HepG2 (cell line): ENCODE measurements around the gene MT1A. TPM values are rescaled to one million over a fixed set of nuclear protein-coding genes. Genes with fewer than 3 reads are reported as not detected.
A peak's percentile ranks its signal among the peaks of the same experiment; 100 is the strongest.

Experiments used
- ATAC-seq: fragments of 200-7000 bp; cut with Tn5 transposase; 3 replicates; pipeline ENCODE4 v1.9.1; 2020; ENCODE audit warnings: mild to moderate bottlenecking, moderate library complexity
- BruUV-seq: library from RNA; stranded (reverse); fragments of 400-500 nt; replicated peaks from 2 replicates; lab custom pipeline; 2021; lab: Mats Ljungman, UMichigan
- CTCF ChIA-PET: fragments of 300-600 bp; formaldehyde crosslinking; extraction: SDS; loops from one replicate; lab custom pipeline; 2021; ENCODE audit warnings: low total read pairs, inconsistent platforms, low intra/inter-chr PET ratio; lab: Yijun Ruan, JAX
- POLR2A ChIA-PET: fragments of 350-600 bp; sonication (Branson Sonifier 250); formaldehyde crosslinking; loops from one replicate; lab custom pipeline; 2020; ENCODE audit warnings: antibody characterized with exemption, inconsistent platforms; lab: Yijun Ruan, JAX
- DNase-seq: peaks from one replicate; pipeline ENCODE4 v3.0.0-alpha.2; 2015; ENCODE audit warnings: low spot score
- FAIRE-seq: peaks from 3 replicates; lab custom pipeline; 2011; peaks lifted over from hg19 to GRCh38; lab: Jason Lieb, UNC
- H2AFZ ChIP-seq: one replicate; pipeline ENCODE4 v1.6.1; 2011; ENCODE audit warnings: low read length, inconsistent platforms
- H3K27ac ChIP-seq: fragments of 300-600 bp; 3 replicates; pipeline ENCODE4 v1.8.0; 2011; ENCODE audit warnings: mixed run types, mild to moderate bottlenecking, mixed read lengths, low read length, inconsistent platforms; ENCODE audit not compliant: insufficient read depth; ENCODE audit errors: extremely low read length
- H3K27me3 ChIP-seq, 2 experiments: fragments of 200-600 bp in 1 of 2; 2 replicates in 1 of 2; 3 replicates in 1 of 2; pipeline versions ENCODE4 v1.6.0 to v1.8.0; 2011; ENCODE audit warnings: low read length in 2 of 2, mild to moderate bottlenecking in 2 of 2, moderate library complexity in 2 of 2, inconsistent platforms in 1 of 2; ENCODE audit not compliant: insufficient read depth in 2 of 2, control insufficient read depth in 1 of 2
- H3K36me3 ChIP-seq, 2 experiments: fragments of 200-600 bp in 1 of 2; replicated peaks in 1 of 2; 2 replicates in 1 of 2; 3 replicates in 1 of 2; pipeline versions ENCODE4 v1.5.1 to v1.8.0; 2011; ENCODE audit warnings: low read length in 2 of 2, inconsistent platforms in 1 of 2; ENCODE audit not compliant: insufficient read depth in 2 of 2, control insufficient read depth in 1 of 2
- H3K4me1 ChIP-seq: 2 replicates; pipeline ENCODE4 v1.5.1; 2012; ENCODE audit warnings: low read length, inconsistent platforms; ENCODE audit not compliant: insufficient read depth
- H3K4me2 ChIP-seq: 2 replicates; pipeline ENCODE4 v1.6.0; 2011; ENCODE audit warnings: low read depth, low read length, inconsistent platforms
- H3K4me3 ChIP-seq, 3 experiments: fragments of 200-600 bp in 1 of 3; sonication (generic), shearing (Covaris generic) in 1 of 3; replicated peaks in 1 of 3; 2 replicates each; pipeline ENCODE4 v1.5.1; 2011 to 2016; ENCODE audit warnings: low read length in 3 of 3, inconsistent platforms in 2 of 3, low read depth in 2 of 3, mild to moderate bottlenecking in 2 of 3, control low read depth in 1 of 3, mixed read lengths in 1 of 3; ENCODE audit not compliant: insufficient read depth in 1 of 3
- H3K79me2 ChIP-seq: one replicate; pipeline ENCODE4 v1.6.1; 2011; ENCODE audit warnings: low read length, inconsistent platforms; ENCODE audit not compliant: insufficient read depth
- H3K9ac ChIP-seq: 2 replicates; pipeline ENCODE4 v1.6.0; 2011; ENCODE audit warnings: mild to moderate bottlenecking, low read depth, low read length, inconsistent platforms; ENCODE audit not compliant: insufficient read depth
- H3K9me3 ChIP-seq: 2 replicates; pipeline ENCODE4 v1.5.1; 2012; ENCODE audit warnings: mild to moderate bottlenecking, low read length
- H4K20me1 ChIP-seq: 2 replicates; pipeline ENCODE4 v1.6.0; 2011; ENCODE audit warnings: inconsistent platforms, mild to moderate bottlenecking, low read length, moderate library complexity; ENCODE audit not compliant: insufficient read depth
- BCL6 ChIP-seq: IDR thresholded peaks from 2 replicates; pipeline ENCODE4 v1.6.1; 2016; ENCODE audit warnings: missing genetic modification reagents, missing compliant biosample characterization
- KLF16 ChIP-seq, 2 experiments: sonication (generic) in 1 of 2; formaldehyde crosslinking in 1 of 2; IDR thresholded peaks; 2 replicates each; pipeline versions ENCODE4 v1.6.1 to v1.8.0; 2016 to 2023; ENCODE audit warnings: missing genetic modification reagents in 2 of 2, missing compliant biosample characterization in 1 of 2
- MTA3 ChIP-seq: sonication (generic); formaldehyde crosslinking; IDR thresholded peaks from 2 replicates; pipeline ENCODE4 v1.4.0; 2020; ENCODE audit warnings: missing genetic modification reagents
- NFE2L2 ChIP-seq: fragments of 150-350 bp; IDR thresholded peaks from 2 replicates; pipeline ENCODE4 v1.6.1; 2014; ENCODE audit warnings: low read length
- RBFOX2 ChIP-seq: fragments of 200-400 bp; formaldehyde crosslinking; IDR thresholded peaks from 2 replicates; pipeline ENCODE4 v1.6.1; 2017; ENCODE audit warnings: low read depth, mild to moderate bottlenecking, low read length
- SNAI1 ChIP-seq: sonication (generic); formaldehyde crosslinking; IDR thresholded peaks from 2 replicates; pipeline ENCODE4 v1.5.0; 2020; ENCODE audit warnings: mild to moderate bottlenecking, missing genetic modification reagents, borderline replicate concordance
- TP53 ChIP-seq: sonication (generic); formaldehyde crosslinking; conservative IDR thresholded peaks from 2 replicates; pipeline ENCODE4 v1.4.0; 2020; ENCODE audit warnings: missing genetic modification reagents
- ZNF12 ChIP-seq: sonication (generic); formaldehyde crosslinking; IDR thresholded peaks from 2 replicates; pipeline ENCODE4 v1.5.0; 2020; ENCODE audit warnings: missing genetic modification reagents
- ZNF124 ChIP-seq: sonication (generic); formaldehyde crosslinking; IDR thresholded peaks from 2 replicates; pipeline ENCODE4 v1.4.0; 2020; ENCODE audit warnings: missing genetic modification reagents
- ZNF256 ChIP-seq: sonication (generic); formaldehyde crosslinking; conservative IDR thresholded peaks from 2 replicates; pipeline ENCODE4 v1.4.0; 2020; ENCODE audit warnings: missing genetic modification reagents
- ZNF264 ChIP-seq: sonication (generic); formaldehyde crosslinking; IDR thresholded peaks from 2 replicates; pipeline ENCODE4 v1.4.0; 2020; ENCODE audit warnings: missing genetic modification reagents
- ZNF33A ChIP-seq: sonication (generic); formaldehyde crosslinking; IDR thresholded peaks from 2 replicates; pipeline ENCODE4 v1.5.1; 2020; ENCODE audit warnings: missing genetic modification reagents, mild to moderate bottlenecking, moderate library complexity, borderline replicate concordance
- ZSCAN31 ChIP-seq: sonication (generic); formaldehyde crosslinking; IDR thresholded peaks from 2 replicates; pipeline ENCODE4 v1.5.0; 2020; ENCODE audit warnings: low read depth, mild to moderate bottlenecking, missing genetic modification reagents
- WGBS: methylation state at CpG from one replicate; pipeline ENCODE4 v1.1.6; 2017; ENCODE audit warnings: low lambda C conversion rate; 5-methylcytosine and 5-hydroxymethylcytosine counted together
- in situ Hi-C: cut with HindIII; loops from 2 replicates; pipeline ENCODE4 v1.10.0; 2017; ENCODE audit warnings: low pct_unique_long_range_greater_than_20kb; ENCODE audit not compliant: extremely low pct_ligation_motif_present
- intact Hi-C: fragments of 100-400 bp; cut with micrococcal nuclease; formaldehyde crosslinking; loops from one replicate; pipeline ENCODE4 v1.10.0; 2022; ENCODE audit not compliant: unreplicated experiment
- polyA plus RNA-seq, 8 experiments: library from polyadenylated mRNA; depleted of rRNA in 3 of 8; stranded (reverse) in 7 of 8; unstranded in 1 of 8; fragments of >200 nt; fragmentation: Illumina TruSeq in 4 of 8; extraction: Trizol in 4 of 8; gene quantifications; 2 replicates each; pipeline versions ENCODE4 v1.2.1 to v1.2.3, GENCODE V29; 2011 to 2016; ENCODE audit warnings: low read depth in 4 of 8, missing spikeins in 1 of 8, mixed read lengths in 1 of 8; ENCODE audit not compliant: insufficient read depth in 1 of 8
- total RNA-seq, 5 experiments: library from RNA; depleted of rRNA; stranded (reverse); fragments of >200 nt; fragmentation: Illumina TruSeq; extraction: Trizol; gene quantifications; 2 replicates each; pipeline ENCODE4 v1.2.3, GENCODE V29; 2016; ENCODE audit warnings: low read depth in 1 of 5

Gene MT1A
- total and polyA plus RNA-seq, 2 of the 13 experiments (the other 11 are each of a cell fraction or from before 2014, with no cell fraction given), result 8.3 to 10.4 TPM

GRCh38 chr16:56591377-56592060, 46.9 kb upstream of the MT1A start (continued):
- TF ChIP-seq ZNF256, result no peak
- TF ChIP-seq ZNF124 (CRISPR knock-in tag), result no peak

GRCh38 chr16:56593573-56594291, 44.7 kb upstream of the MT1A start:
- Histone ChIP-seq H3K4me3 (no peak overlapping the region), H3K27ac (no peak overlapping the region), H3K27me3 (peaks cover 2 to 21% of the 10 kb centered on the region in 2 experiments; a peak in 2 of 5 replicates), H3K9me3 (no peaks in the 10 kb centered on the region), H3K36me3 (no peaks in the 10 kb centered on the region), H4K20me1 (no peaks in the 10 kb centered on the region), H3K4me1 (peaks cover 8% of the 10 kb centered on the region), H3K9ac (no peak overlapping the region), H2AFZ (no peak overlapping the region), H3K79me2 (no peaks in the 10 kb centered on the region), H3K4me2 (no peak overlapping the region)
- intact Hi-C loops, result no loop called here
- BruUV-seq, result no TSS peak
- CTCF ChIA-PET, result no interaction called here
- no peak for TF ChIP-seq MTA3 (CRISPR knock-in tag)
- TF ChIP-seq ZNF33A, result no peak
- TF ChIP-seq NFE2L2, result no peak
- TF ChIP-seq ZNF264, result peak; percentile 95
- POLR2A ChIA-PET, result no interaction called here
- DNase-seq (no peak), ATAC-seq (no peak), FAIRE-seq (no peak)
- 44% methylated on average over 6 of the region's 6 CpGs for WGBS
- in situ Hi-C loops, result no loop called here

DNA sequence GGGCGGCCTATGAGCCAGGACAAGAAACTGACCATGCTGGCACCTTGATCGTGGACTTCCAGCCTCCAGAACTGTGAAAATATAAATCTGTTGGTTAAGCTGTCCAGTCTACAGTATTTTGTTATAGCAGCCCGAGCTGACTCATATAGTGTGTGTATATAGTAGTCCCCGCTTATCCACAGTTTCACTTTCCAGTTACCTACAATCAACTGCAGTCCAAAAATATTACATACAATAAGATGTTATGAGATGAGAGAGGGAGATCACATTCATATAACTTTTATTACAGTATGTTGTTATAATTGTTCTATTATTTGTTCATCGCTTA, 44.2 kb upstream of the MT1A start:
- no peak for ATAC-seq
- CTCF ChIA-PET, result no interaction called here

More for the DNA sequence above, 44.2 kb upstream of the MT1A start:
- WGBS, result 32% methylated on average over 5 of the region's 5 CpGs
- Histone ChIP-seq H2AFZ (no peak overlapping the region), H3K4me1 (peaks cover 8% of the 10 kb centered on the region), H3K27me3 (peaks cover 0 to 16% of the 10 kb centered on the region in 2 experiments; a peak in 1 of 5 replicates), H3K9me3 (no peaks in the 10 kb centered on the region), H3K36me3 (no peaks in the 10 kb centered on the region), H3K4me3 (no peak overlapping the region), H3K79me2 (no peaks in the 10 kb centered on the region), H4K20me1 (no peaks in the 10 kb centered on the region), H3K4me2 (no peak overlapping the region), H3K27ac (no peak overlapping the region), H3K9ac (no peak overlapping the region)
- in situ Hi-C loops, result no loop called here
- BruUV-seq, result no TSS peak
- intact Hi-C loops, result no loop called here
- POLR2A ChIA-PET, result no interaction called here
- peak; percentile 86 for TF ChIP-seq ZNF12 (CRISPR knock-in tag)
- no peak for TF ChIP-seq TP53 (CRISPR knock-in tag)
- TF ChIP-seq BCL6, result no peak
- no peak for TF ChIP-seq KLF16 (CRISPR knock-in tag; IDR thresholded peaks at IDR 0.05)
- TF ChIP-seq RBFOX2, result no peak
- TF ChIP-seq SNAI1, result no peak
- 0 out of 2 replicates have a peak, but pooled peaks have one; percentile 10 for TF ChIP-seq ZNF264
- no peak for TF ChIP-seq ZSCAN31 (CRISPR knock-in tag)
- FAIRE-seq (no peak), DNase-seq (no peak)
